CD4-positive, CD25-positive, alpha-beta regulatory T cell (primary cell): ENCODE measurements around the gene STEAP1. TPM values are rescaled to one million over a fixed set of nuclear protein-coding genes. Genes with fewer than 3 reads are reported as not detected.

Experiments used
- ATAC-seq, 2 donors: fragments of 150-1000 bp; cut with Tn5 transposase; one replicate each; pipeline ENCODE4 v1.10.0; 2021; ENCODE audit warnings: low read depth in 2 of 2, moderate number of reproducible peaks in 2 of 2, moderate library complexity in 1 of 2
- DNase-seq, 3 donors: peaks; one replicate each; pipeline versions ENCODE4 v3.0.0 to v3.0.0-alpha.2; 2012 to 2022; ENCODE audit warnings: mixed read lengths in 1 of 3
- H3K27ac ChIP-seq: one replicate; pipeline ENCODE4 v1.7.0; 2013; ENCODE audit warnings: mild to moderate bottlenecking, low read length; ENCODE audit not compliant: insufficient read depth, poor library complexity, severe bottlenecking
- H3K27me3 ChIP-seq: one replicate; pipeline ENCODE4 v1.7.0; 2013; ENCODE audit warnings: low read length; ENCODE audit not compliant: control insufficient read depth, insufficient read depth
- H3K36me3 ChIP-seq: one replicate; pipeline ENCODE4 v1.7.0; 2013; ENCODE audit warnings: mild to moderate bottlenecking, low read length, moderate library complexity; ENCODE audit not compliant: control insufficient read depth, insufficient read depth
- H3K4me1 ChIP-seq: 2 replicates; pipeline ENCODE4 v1.7.0; 2013; ENCODE audit warnings: mild to moderate bottlenecking, low read length; ENCODE audit not compliant: insufficient read depth, control insufficient read depth, poor library complexity, severe bottlenecking
- H3K4me3 ChIP-seq: one replicate; pipeline ENCODE4 v1.7.0; 2013; ENCODE audit warnings: low read depth, mild to moderate bottlenecking, low read length, moderate library complexity
- H3K9me3 ChIP-seq, 2 experiments: 1 replicate in 1 of 2; 2 replicates in 1 of 2; pipeline ENCODE4 v1.7.0; 2013; ENCODE audit warnings: low read length in 2 of 2, mild to moderate bottlenecking in 1 of 2, moderate library complexity in 1 of 2; ENCODE audit not compliant: control insufficient read depth in 2 of 2
- H3K27ac Mint-ChIP-seq, 3 donors: one replicate each; pipeline ENCODE4 v1.8.0; 2020 to 2022; ENCODE audit warnings: mild to moderate bottlenecking in 3 of 3, mixed read lengths in 3 of 3, moderate library complexity in 2 of 3
- H3K27me3 Mint-ChIP-seq: one replicate; pipeline ENCODE4 v1.8.0; 2022; ENCODE audit warnings: mild to moderate bottlenecking, mixed read lengths
- H3K36me3 Mint-ChIP-seq: one replicate; pipeline ENCODE4 v1.8.0; 2020; ENCODE audit warnings: mixed read lengths
- H3K4me1 Mint-ChIP-seq, 4 donors: one replicate each; pipeline ENCODE4 v1.8.0; 2020 to 2022; ENCODE audit warnings: mixed read lengths in 4 of 4, mild to moderate bottlenecking in 1 of 4
- H3K4me3 Mint-ChIP-seq, 4 donors: one replicate each; pipeline ENCODE4 v1.8.0; 2020 to 2022; ENCODE audit warnings: mild to moderate bottlenecking in 4 of 4, mixed read lengths in 4 of 4, moderate library complexity in 3 of 4
- H3K9me3 Mint-ChIP-seq, 7 donors: one replicate each; pipeline ENCODE4 v1.8.0; 2020 to 2022; ENCODE audit warnings: mixed read lengths in 7 of 7, mild to moderate bottlenecking in 3 of 7, moderate library complexity in 2 of 7
- polyA plus RNA-seq, 4 donors: library from polyadenylated mRNA; unstranded; fragments of 300-500 nt; fragmentation: Illumina TruSeq; gene quantifications; one replicate each; pipeline ENCODE4 v1.2.3, GENCODE V29; 2021
- total RNA-seq: library from RNA; stranded (reverse); gene quantifications from one replicate; pipeline ENCODE4 v1.2.3, GENCODE V29; 2022

STEAP1 gene
- total and polyA plus RNA-seq, 5 donors from 2014 or later = not detected

DNA sequence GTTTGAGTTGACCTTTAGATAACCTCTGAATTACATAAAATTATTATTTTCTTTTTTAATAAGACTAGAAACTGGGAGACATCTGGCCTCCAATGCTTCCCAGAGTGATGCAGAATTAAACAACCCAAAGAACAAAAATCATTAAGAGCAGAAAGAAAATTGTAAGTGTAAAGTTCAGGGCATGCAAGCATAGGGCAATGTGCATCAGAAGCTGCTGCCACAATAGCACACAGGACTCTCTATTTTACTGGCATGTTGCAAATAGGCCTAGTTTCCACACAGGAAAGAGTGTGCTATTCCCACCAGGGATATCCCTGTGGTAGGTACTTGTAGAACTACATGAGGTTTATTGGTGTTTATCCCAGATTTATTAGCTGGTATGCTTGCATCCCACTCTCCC, 36.7 kb downstream of the STEAP1 start:
- Histone ChIP-seq H3K4me3 (no peak overlapping the region), H3K4me1 (no peaks in the 10 kb centered on the region), H3K27me3 (no peaks in the 10 kb centered on the region), H3K36me3 (no peaks in the 10 kb centered on the region), H3K27ac (no peak overlapping the region), H3K9me3 (peaks cover 5 to 21% of the 10 kb centered on the region in 2 experiments)
- H3K36me3 Mint-ChIP-seq = no peaks in the 10 kb centered on the region
- H3K4me3 Mint-ChIP-seq = no peak overlapping the region
- no peaks in the 10 kb centered on the region for H3K27me3 Mint-ChIP-seq
- H3K27ac Mint-ChIP-seq = no peak overlapping the region
- DNase-seq (no peak), ATAC-seq (no peak)
- peaks cover 0 to 17% (median 8%) of the 10 kb centered on the region in 7 donors for H3K9me3 Mint-ChIP-seq
- H3K4me1 Mint-ChIP-seq = no peaks in the 10 kb centered on the region

DNA sequence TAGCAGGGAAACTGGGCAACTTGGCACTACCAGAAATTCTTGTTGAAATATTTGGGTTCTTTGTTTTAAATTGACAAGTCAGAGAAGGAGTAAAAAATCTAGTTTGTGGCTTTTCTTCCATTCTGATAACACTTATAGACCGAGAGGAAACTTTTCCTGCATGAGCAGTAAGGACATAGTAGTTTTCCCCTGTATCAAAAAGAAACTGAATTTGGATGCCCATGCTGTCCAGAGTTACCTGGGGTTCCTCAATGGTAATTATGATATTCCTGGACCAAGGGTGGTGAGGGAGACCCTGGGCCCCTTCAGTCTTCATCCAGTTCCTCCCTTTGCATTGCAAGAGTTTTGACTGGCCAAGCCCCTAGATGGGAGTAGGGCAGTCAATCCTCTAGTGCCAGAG, 37.4 kb downstream of the STEAP1 start:
- Histone ChIP-seq H3K4me1 (no peaks in the 10 kb centered on the region), H3K4me3 (no peak overlapping the region), H3K36me3 (no peaks in the 10 kb centered on the region), H3K27ac (no peak overlapping the region), H3K27me3 (no peaks in the 10 kb centered on the region), H3K9me3 (peaks cover 5 to 21% of the 10 kb centered on the region in 2 experiments)
- DNase-seq (no peak), ATAC-seq (no peak)
- H3K36me3 Mint-ChIP-seq = no peaks in the 10 kb centered on the region
- H3K27me3 Mint-ChIP-seq = no peaks in the 10 kb centered on the region
- H3K27ac Mint-ChIP-seq = no peak overlapping the region
- H3K4me1 Mint-ChIP-seq = no peaks in the 10 kb centered on the region
- H3K9me3 Mint-ChIP-seq = peaks cover 0 to 20% (median 10%) of the 10 kb centered on the region in 7 donors
- H3K4me3 Mint-ChIP-seq = no peak overlapping the region

DNA sequence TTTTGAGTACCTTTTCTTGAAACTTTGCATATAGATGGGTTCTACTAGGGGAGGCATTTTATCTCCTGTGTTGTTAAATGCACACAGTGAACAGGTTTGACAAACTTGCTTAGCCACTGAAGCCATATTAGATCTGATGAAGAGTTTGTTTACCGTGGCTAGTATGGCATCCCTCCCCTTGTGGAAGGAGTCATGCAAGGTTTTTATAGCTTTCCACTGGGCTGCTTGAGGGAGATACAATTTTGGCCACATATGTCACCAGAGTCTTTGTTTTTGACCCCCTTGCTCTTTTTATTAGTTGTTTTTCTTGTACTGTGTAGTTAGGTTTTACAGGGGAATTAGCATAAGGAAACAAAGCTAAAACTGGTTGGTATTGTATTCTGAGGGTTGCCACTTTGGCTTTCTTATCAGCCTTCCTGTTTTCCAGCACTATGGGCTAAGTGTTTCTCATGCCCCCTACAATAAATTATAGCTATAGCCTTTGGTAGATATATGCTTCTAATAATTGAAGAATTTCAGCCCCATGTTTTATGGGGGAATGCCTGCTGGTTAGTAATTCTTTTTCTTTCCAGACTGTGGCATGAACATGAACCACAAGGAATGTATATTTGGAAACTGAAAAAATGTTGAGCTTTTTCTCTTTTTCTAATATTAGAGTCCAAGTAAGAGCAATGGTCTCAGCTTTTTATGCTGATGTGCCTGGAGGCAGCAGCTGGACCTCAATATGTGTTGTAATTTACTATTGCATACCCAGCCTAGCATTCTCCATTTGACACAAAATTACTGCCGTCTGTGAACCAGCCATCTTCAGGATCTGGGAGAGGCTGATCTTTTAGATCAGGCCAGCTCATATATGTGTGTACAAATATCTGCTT, 38.8 kb downstream of the STEAP1 start:
- no peaks in the 10 kb centered on the region for H3K4me1 Mint-ChIP-seq
- H3K9me3 Mint-ChIP-seq = peaks cover 0 to 20% (median 10%) of the 10 kb centered on the region in 7 donors
- no peaks in the 10 kb centered on the region for H3K36me3 Mint-ChIP-seq

DNA sequence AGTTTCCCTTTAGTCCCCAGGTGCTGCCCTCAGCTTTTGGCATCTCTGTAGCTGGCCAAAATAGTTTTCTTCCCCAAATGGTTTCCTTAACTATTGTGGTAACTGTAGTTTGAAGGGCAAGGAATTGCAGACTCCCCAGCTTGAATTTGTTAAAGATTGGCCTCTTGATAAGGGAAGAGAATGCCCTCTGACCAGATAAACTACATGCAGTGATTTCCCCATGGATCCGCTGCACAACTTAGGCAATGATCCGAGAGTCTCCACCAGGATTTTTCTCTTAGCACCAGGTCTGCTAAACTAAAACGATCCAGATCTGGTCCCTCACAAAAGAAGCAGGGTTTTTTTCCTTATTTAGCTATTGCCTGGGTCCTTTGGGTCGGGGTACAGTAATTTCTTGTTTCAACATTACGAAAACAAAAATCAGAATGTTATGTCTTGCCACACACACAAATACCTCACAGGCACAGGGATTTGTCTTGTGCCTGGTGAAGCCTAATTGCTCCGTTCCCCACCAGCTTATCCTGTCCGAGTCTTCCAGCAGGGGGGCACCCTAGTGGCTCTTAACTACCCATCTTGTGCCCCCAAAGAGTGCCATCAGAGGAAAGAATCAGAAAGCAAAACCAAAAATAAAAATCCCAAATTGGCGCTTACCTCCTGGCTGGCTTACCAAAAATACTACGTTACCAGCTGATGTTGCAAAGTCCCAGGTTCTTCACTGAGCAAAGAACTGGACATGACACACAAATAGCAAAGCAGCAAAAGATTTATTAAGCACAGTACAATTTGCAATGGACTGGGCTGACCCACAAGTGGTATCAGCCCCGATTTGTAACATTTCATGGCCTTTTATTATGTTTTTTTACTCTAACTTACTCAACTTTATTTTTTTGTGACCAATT, 40.9 kb downstream of the STEAP1 start:
- Mint-ChIP-seq H3K4me3 (no peak overlapping the region), H3K4me1 (no peaks in the 10 kb centered on the region), H3K27ac (no peak overlapping the region), H3K9me3 (peaks cover 0 to 16% (median 8%) of the 10 kb centered on the region in 7 donors), H3K36me3 (no peaks in the 10 kb centered on the region), H3K27me3 (no peaks in the 10 kb centered on the region)
- Histone ChIP-seq H3K27ac (no peak overlapping the region), H3K4me3 (no peak overlapping the region), H3K36me3 (no peaks in the 10 kb centered on the region), H3K27me3 (no peaks in the 10 kb centered on the region), H3K9me3 (peaks cover 5 to 21% of the 10 kb centered on the region in 2 experiments), H3K4me1 (no peaks in the 10 kb centered on the region)
- DNase-seq (no peak), ATAC-seq (no peak)

More for the DNA sequence above, 38.8 kb downstream of the STEAP1 start:
- Mint-ChIP-seq H3K27me3 (no peaks in the 10 kb centered on the region), H3K27ac (no peak overlapping the region), H3K4me3 (no peak overlapping the region)
- Histone ChIP-seq H3K27me3 (no peaks in the 10 kb centered on the region), H3K27ac (no peak overlapping the region), H3K9me3 (peaks cover 5 to 21% of the 10 kb centered on the region in 2 experiments), H3K36me3 (no peaks in the 10 kb centered on the region), H3K4me1 (no peaks in the 10 kb centered on the region), H3K4me3 (no peak overlapping the region)
- DNase-seq = no peak
- no peak for ATAC-seq

DNA sequence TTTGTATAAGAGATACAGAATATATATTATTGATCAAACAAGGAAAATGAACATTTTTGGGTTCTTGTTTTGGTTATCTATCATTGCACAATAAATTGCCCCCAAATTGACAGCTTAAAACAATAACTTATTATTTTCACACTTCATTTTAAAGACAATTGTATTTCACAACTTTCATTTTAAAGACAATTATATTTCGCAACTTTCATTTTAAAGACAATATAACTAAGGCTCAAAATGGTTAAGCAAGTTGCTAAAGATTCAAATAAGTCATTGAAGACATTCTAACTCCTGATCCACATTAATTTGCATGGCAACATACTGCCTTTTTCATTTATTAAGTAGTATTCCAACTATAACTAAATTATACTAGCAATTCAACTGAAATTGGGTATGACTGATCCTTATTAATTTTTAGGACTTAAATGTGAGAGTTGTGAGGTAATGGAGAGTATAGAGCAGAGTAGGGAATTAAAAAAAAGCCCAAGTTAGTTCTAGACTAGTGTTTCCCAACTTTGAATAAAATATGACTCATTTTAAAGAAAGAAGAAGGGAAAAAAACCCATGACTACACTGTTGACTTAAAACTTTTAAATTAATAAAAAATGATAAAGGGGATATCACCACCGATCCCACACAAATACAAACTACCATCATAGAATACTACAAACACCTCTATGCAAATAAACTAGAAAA, 47.4 kb downstream of the STEAP1 start:
- H3K27ac Mint-ChIP-seq = no peak overlapping the region
- Histone ChIP-seq H3K9me3 (no peaks in the 10 kb centered on the region), H3K36me3 (no peaks in the 10 kb centered on the region), H3K27ac (no peak overlapping the region), H3K4me3 (no peak overlapping the region), H3K4me1 (no peaks in the 10 kb centered on the region), H3K27me3 (no peaks in the 10 kb centered on the region)
- H3K36me3 Mint-ChIP-seq = no peaks in the 10 kb centered on the region
- ATAC-seq = no peak
- peaks cover 0 to 7% (median 3%) of the 10 kb centered on the region in 7 donors for H3K9me3 Mint-ChIP-seq
- H3K27me3 Mint-ChIP-seq = no peaks in the 10 kb centered on the region
- H3K4me3 Mint-ChIP-seq = no peak overlapping the region
- H3K4me1 Mint-ChIP-seq = no peaks in the 10 kb centered on the region
- DNase-seq = no peak

DNA sequence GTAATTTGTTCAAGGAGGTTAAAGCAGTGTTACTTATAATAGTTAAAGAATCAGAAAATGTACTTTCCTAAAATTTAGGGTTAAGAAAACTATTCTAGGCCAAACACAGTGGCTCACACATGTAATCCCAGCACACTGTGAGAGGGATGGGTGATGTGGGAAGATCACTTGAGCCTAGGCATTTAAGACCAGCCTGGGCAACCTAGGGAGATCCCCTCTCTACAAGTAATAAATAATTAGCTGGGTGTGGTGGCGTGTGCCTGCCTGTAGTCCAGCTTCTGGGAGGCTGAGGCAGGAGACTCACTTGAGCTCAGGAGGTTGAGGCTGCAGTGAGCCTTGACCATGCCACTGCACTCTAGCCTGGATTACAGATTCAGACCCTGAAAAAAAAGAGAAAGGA, 53.7 kb downstream of the STEAP1 start:
- DNase-seq (no peak), ATAC-seq (no peak)
- Histone ChIP-seq H3K9me3 (no peaks in the 10 kb centered on the region), H3K27me3 (peaks cover 5% of the 10 kb centered on the region), H3K36me3 (no peaks in the 10 kb centered on the region), H3K4me3 (no peak overlapping the region), H3K4me1 (no peaks in the 10 kb centered on the region), H3K27ac (no peak overlapping the region)
- H3K36me3 Mint-ChIP-seq = no peaks in the 10 kb centered on the region
- peaks cover 14% of the 10 kb centered on the region for H3K27me3 Mint-ChIP-seq
- H3K27ac Mint-ChIP-seq = no peak overlapping the region
- no peak overlapping the region for H3K4me3 Mint-ChIP-seq
- H3K9me3 Mint-ChIP-seq = peaks cover 0 to 7% (median 3%) of the 10 kb centered on the region in 7 donors
- H3K4me1 Mint-ChIP-seq = no peaks in the 10 kb centered on the region

DNA sequence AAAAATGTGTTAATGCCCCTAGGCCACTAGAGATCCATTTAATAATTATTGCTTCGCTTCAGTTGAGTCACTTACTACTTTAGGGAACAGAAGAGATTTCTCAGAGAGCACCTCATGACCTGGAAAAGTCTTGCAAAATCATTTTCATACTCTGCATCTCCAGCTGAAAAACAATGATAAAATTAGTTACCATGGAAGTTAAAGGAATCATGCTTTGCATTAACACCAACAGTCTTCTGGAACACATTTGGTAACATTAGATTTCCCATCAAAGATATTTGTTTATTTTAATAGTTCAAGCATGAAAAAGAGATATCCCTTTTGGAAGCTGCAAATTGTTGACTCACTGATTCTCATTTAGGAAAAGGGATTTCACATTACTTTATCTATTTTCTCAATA, 55.5 kb downstream of the STEAP1 start:
- peaks cover 16% of the 10 kb centered on the region for H3K27me3 ChIP-seq
- peaks cover 0 to 7% (median 3%) of the 10 kb centered on the region in 7 donors for H3K9me3 Mint-ChIP-seq
- no peak for ATAC-seq

More for the DNA sequence above, 55.5 kb downstream of the STEAP1 start:
- H3K4me1 ChIP-seq = no peaks in the 10 kb centered on the region
- H3K9me3 ChIP-seq = no peaks in the 10 kb centered on the region
- Mint-ChIP-seq H3K4me3 (no peak overlapping the region), H3K36me3 (no peaks in the 10 kb centered on the region), H3K4me1 (no peaks in the 10 kb centered on the region), H3K27ac (no peak overlapping the region), H3K27me3 (peaks cover 14% of the 10 kb centered on the region)
- H3K36me3 ChIP-seq = no peaks in the 10 kb centered on the region
- no peak overlapping the region for H3K27ac ChIP-seq
- H3K4me3 ChIP-seq = no peak overlapping the region
- no peak for DNase-seq
